Tongue (tissue), 2 donors: ENCODE data around the gene RAB11A. TPM values are rescaled to one million over a fixed set of nuclear protein-coding genes. Genes with fewer than 3 reads are reported as not detected.

Experiments used
- DNase-seq: peaks from one replicate; pipeline ENCODE4 v3.0.0-alpha.2; 2015
- total RNA-seq: library from RNA; depleted of rRNA; stranded (reverse); fragments of >200 nt; gene quantifications from one replicate; pipeline ENCODE4 v1.2.3, GENCODE V29; 2014

The RAB11A gene
- total RNA-seq, 1 donor from 2014 or later = 136 TPM

- no peak for DNase-seq
Measured at GRCh38 chr15:65917936-65918335, 48.6 kb downstream of the RAB11A start.

- no peak for DNase-seq
Measured at GRCh38 chr15:65918357-65918920, 49.1 kb downstream of the RAB11A start.

DNA sequence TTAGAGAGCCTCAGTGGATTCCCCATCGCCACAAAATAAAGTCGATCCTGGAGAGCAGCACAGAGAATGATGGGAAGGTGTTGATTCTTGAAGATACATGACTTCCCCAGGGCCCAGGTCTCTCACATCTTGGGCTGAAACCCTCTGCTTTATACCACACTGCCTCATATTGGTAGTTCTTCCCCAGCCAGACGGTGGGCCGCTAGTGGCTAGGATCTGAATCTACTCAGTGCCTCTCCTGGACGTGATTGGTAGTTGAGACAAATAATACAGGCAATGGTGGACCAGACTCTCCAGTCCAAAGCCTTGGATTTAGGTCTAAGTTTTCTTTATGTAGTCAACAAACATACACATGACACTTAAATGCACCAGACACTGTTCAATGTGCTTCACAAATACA lies 49.7 kb downstream of the RAB11A start:
- no peak for DNase-seq

DNA sequence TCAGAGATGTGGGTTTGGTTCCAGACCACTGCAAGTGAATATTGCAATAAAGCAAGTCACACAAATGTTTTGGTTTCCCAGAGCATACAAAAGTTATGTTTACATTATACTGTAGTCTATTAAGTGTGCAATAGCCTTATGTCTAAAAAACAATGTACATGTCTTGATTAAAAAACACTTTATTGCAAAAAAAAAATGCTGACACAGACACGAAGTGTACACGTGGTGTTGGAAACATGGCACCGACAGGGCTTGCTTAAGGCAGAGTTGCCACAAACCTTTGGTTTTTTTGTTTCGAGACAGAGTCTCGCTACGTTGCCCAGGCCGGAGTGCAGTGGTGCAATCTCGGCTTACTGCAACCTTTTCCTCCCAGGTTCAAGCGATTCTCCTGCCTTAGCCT lies 50.1 kb downstream of the RAB11A start:
- no peak for DNase-seq

DNA sequence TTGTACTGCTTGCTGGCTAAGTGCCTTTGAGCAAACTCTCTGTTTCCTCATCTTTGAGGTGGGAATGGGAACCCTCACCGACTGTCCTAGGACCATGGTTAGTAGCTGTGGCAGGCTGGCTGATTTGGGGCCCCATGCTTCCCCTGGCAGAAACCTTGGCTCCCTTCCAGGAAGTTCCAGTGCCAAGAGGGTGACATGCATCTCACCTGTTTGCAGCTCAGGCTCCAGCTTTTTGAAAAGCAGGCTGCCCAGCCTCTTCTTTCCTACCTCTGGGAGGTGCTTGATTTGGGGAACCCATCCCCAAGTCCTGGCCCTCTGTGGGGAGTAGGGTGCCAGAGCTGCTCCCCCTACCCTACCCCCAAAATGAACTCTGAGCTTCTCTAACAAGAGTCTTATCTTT lies 50.8 kb downstream of the RAB11A start:
- DNase-seq = no peak

DNA sequence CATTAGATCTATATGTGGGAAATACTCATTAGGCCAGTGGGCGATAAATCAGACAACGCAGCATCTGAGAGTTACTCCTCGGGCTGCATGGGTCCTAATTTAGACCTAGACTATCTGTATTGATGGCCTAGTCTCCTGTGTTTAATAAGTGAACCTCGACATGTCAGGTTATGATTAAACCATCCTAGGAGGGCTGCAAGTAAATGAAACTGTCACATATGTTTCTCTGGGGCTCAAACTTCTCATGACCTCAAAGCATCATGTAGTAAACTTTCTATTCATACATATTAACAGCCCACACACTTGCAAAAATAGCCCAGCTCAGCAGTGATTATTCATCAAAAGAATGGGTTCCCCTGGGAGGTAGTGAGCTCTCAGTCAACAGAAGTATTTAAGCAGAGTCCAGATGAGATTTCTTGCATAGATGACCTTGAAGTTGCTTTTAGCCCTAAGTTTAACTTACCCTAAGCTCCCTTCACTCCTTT lies 51.6 kb downstream of the RAB11A start:
- no peak for DNase-seq

DNA sequence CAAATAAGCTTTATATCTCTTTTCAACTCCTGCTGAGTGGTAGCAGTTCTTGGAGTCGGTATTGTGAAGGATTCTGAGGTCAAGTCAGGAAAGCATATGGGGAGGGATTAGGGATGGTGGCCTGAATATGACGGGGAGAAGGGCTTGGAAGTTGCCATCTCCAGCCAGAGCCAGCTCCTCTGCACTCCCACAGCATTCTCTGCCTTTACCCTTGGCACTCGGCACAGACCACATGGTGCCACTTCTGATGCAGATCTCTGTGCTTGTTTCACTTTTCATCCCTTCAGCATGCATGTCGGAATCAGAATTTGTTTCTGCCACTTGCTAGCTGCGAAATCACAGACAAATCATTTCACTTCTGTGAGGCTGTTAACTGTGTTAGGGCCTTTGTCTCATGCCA lies 52.5 kb downstream of the RAB11A start:
- peak; percentile 15 for DNase-seq

DNA sequence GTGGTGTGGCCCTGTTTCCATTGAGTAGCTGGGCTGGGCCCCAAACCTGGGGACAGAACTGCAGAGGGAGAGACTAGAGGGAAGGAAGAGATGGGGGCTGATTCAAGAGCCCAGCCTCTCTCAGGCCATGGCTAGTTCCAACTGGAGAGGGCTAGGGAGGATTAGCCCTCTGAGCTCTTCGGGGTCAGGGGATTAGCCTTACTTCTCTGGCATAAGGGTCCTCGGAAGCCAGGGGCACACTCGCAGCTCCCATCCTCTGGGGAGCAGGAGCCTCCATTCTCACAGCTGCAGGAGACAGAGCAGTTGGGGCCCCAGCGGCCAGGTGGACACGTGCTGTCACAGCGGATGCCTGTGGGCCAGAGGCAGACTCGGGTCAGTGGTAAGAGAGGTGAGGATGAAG lies 53.3 kb downstream of the RAB11A start:
- no peak for DNase-seq

GRCh38 chr15:65923264-65923663 lies 54.0 kb downstream of the RAB11A start:
- DNase-seq = no peak

GRCh38 chr15:65924004-65924403 lies 54.7 kb downstream of the RAB11A start:
- DNase-seq = no peak

GRCh38 chr15:65925338-65925737 lies 56.0 kb downstream of the RAB11A start:
- no peak for DNase-seq

- DNase-seq = no peak
Measured at GRCh38 chr15:65926459-65926858, 57.2 kb downstream of the RAB11A start.

- no peak for DNase-seq
Measured at GRCh38 chr15:65926899-65927298, 57.6 kb downstream of the RAB11A start.

- DNase-seq = no peak
Measured at GRCh38 chr15:65927545-65927944, 58.3 kb downstream of the RAB11A start.

- DNase-seq = no peak
Measured at GRCh38 chr15:65929573-65929972, 60.3 kb downstream of the RAB11A start.

GRCh38 chr15:65930134-65930533 lies 60.8 kb downstream of the RAB11A start:
- DNase-seq = no peak

DNA sequence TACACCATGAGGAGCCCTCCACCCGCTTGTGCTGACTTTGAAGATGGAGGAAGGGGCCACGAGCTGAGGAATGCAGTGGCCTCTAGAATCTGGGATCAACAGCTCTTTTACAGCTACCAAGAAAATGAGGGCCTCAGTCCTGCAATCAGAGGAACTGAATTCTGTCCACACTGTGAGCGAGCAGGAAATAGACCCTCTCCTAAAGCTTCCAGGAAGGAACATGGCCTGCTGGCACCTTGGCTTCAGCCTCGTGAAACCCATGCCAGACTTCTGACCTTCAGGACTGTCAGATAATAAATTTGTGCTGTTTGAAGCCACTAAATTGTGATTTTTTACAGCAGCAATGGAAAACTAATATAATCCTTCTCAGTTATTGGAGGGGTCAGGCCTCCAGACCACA lies 61.9 kb downstream of the RAB11A start:
- no peak for DNase-seq

- no peak for DNase-seq
Measured at GRCh38 chr15:65935391-65935790, 66.1 kb downstream of the RAB11A start.

DNA sequence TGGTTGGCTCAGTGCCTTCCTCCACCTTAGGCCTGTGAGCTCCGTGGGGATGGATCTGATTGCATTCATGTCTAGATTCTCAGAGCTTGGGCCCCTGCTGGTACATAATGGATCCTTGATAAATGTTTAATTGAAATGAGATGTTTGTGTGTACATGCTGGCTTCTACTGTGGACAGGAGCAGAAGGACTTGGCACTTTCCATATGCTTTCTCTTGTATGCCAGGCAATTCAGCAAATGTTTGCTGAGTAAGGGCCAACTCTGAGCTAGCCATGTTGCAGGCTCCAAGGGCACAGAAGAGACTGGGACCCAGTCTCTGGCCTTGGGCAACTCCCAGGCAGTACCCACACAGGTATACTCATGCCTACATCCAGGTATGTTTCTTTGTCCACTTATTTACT lies 67.0 kb downstream of the RAB11A start:
- DNase-seq = no peak

DNA sequence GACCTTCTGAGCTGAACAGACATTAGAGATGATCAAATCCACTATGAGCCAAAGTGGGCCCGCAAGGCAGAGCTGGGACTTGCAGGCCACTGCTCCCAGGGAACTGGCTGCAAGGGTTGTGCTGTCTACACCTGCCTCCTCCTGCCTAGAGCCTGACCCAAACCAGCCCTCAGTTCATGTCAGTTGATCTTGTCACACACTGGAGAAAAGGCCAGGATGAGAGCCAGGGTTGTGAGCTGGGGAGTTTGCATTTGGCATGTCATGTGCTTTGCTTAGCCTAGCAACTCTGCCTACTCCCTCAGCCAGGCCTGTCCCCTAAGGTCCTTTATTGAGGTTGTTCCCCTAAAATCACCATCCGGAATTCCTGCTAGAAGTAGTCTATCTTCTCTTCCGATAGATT lies 67.8 kb downstream of the RAB11A start:
- no peak for DNase-seq

DNA sequence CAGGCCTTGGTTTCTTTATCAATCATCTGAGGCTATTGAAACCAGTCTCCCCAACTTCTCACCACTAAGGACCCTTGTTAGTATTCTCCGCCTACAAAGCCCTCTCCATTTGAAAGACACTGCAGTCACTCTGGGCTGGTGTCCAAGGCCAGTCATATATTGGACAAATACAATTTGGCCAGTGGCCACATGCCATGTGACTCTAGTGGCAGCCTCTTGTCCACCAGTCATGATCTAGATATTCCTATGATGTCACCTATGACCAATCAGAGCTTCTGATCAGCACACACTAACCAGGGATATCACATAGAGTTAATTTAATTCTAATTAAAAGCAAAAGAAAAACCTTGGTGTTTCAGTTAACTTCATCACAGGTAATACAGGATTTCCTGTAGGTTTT lies 68.2 kb downstream of the RAB11A start:
- DNase-seq = no peak

DNA sequence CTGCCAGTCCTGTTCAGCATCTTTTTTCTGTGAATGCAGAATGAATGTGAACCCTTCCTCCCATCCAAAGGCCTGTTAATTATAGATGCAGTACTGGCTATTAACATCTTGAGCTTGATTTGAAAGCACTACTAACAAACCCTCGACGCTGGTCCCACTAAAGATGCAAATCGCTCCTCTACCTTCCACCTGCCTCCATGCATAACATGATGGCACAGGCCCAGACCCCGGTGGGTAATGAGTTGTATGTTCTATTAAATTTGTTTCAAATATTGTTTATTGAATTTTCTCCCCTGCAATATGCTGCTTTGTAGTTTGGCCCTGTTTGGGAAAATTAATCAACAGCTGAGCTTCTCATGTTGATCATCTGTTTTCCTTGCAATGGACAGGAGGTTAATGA lies 69.3 kb downstream of the RAB11A start:
- no peak for DNase-seq

GRCh38 chr15:65939901-65940617 lies 70.8 kb downstream of the RAB11A start:
- DNase-seq = no peak

GRCh38 chr15:65940618-65940909 lies 71.3 kb downstream of the RAB11A start:
- DNase-seq = no peak
